ENCODE data around the gene ARX.

ARX gene

GRCh38 chrX:25016361-25016671 lies 551 bp upstream of the ARX start:
- DNase-seq: no peak

- DNase-seq: no peak
Measured at GRCh38 chrX:25014366-25014838, 1.4 kb downstream of the ARX start.

- DNase-seq: no peak
Measured at GRCh38 chrX:25013632-25014365, 2.0 kb downstream of the ARX start.

GRCh38 chrX:25012793-25013631 lies 2.8 kb downstream of the ARX start:
- no peak for DNase-seq

GRCh38 chrX:25012433-25012735 lies 3.4 kb downstream of the ARX start:
- no peak for DNase-seq

GRCh38 chrX:25011589-25012432 lies 4.0 kb downstream of the ARX start:
- no peak for DNase-seq

- peak; percentile 46 for DNase-seq
Measured at GRCh38 chrX:25010784-25011588, 4.8 kb downstream of the ARX start.

GRCh38 chrX:25009407-25009806 lies 6.4 kb downstream of the ARX start:
- no peak for DNase-seq

- no peak for DNase-seq
Measured at GRCh38 chrX:25007059-25008053, 8.4 kb downstream of the ARX start.

- DNase-seq: peak; percentile 34
Measured at GRCh38 chrX:25006586-25007058, 9.1 kb downstream of the ARX start.

GRCh38 chrX:25005382-25006185 lies 10.2 kb downstream of the ARX start:
- DNase-seq: no peak

GRCh38 chrX:25005034-25005381 lies 10.8 kb downstream of the ARX start:
- no peak for DNase-seq

- DNase-seq: no peak
Measured at GRCh38 chrX:25004485-25005032, 11.2 kb downstream of the ARX start.

GRCh38 chrX:25004040-25004439 lies 11.7 kb downstream of the ARX start:
- DNase-seq: no peak

GRCh38 chrX:25003066-25003849 lies 12.5 kb downstream of the ARX start:
- no peak for DNase-seq

- no peak for DNase-seq
Measured at GRCh38 chrX:25002661-25003020, 13.1 kb downstream of the ARX start.

- DNase-seq: no peak
Measured at GRCh38 chrX:25001808-25002660, 13.7 kb downstream of the ARX start.

- DNase-seq: no peak
Measured at GRCh38 chrX:24999511-24999910, 16.3 kb downstream of the ARX start.

All from NCI-H1105 treated with DMSO at 0.1 percent for 48 hours (cell line).